ENCODE results near the gene MIER2. TPM values are rescaled to one million over a fixed set of nuclear protein-coding genes. Genes with fewer than 3 reads are reported as not detected.
A peak's percentile ranks its signal among the peaks of the same experiment; 100 is the strongest.

The MIER2 gene
- total RNA-seq, 2 donors from 2014 or later: 17.3 to 19.1 TPM

DNA sequence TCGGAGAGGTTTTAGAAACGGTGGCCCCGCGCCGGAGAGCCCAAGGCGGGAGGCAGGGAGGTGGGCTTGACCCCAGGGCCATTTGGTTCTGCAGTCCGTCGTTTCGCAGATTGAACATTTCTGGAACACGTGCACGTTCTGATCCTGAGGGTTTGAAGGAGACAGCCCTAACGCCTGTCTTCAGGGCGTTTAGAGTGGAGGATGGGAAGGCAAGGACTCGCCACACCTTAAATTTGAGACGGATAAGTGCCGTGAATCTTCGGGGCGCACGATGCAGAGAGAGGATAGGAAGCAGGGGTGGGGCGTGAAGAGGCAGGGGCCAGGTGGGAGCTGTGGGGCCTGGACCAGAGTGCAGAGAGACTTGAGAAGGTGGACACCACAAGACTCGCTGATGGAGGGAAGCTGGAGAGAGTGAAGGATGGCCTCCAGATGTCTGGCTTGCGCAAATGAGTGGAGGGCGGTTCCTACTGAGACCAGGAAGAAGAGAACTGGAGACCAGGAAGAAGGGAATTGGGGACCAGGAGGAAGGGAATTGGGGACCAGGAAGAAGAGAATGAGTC lies 804 bp upstream of the MIER2 start:
- peaks cover 16% of the 10 kb centered on the region for H3K4me1 ChIP-seq
- TF ChIP-seq, protein P1, sequence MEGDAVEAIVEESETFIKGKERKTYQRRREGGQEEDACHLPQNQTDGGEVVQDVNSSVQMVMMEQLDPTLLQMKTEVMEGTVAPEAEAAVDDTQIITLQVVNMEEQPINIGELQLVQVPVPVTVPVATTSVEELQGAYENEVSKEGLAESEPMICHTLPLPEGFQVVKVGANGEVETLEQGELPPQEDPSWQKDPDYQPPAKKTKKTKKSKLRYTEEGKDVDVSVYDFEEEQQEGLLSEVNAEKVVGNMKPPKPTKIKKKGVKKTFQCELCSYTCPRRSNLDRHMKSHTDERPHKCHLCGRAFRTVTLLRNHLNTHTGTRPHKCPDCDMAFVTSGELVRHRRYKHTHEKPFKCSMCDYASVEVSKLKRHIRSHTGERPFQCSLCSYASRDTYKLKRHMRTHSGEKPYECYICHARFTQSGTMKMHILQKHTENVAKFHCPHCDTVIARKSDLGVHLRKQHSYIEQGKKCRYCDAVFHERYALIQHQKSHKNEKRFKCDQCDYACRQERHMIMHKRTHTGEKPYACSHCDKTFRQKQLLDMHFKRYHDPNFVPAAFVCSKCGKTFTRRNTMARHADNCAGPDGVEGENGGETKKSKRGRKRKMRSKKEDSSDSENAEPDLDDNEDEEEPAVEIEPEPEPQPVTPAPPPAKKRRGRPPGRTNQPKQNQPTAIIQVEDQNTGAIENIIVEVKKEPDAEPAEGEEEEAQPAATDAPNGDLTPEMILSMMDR (IDR thresholded peaks at IDR 0.05): no peak
- no peak overlapping the region for H3K27ac ChIP-seq
- no peaks in the 10 kb centered on the region for H3K9me3 ChIP-seq
- intact Hi-C loops (cut with DNase I): no loop called here
- no peak overlapping the region for H3K9ac ChIP-seq (ENCODE audit: low read depth in 2 of 2, low read length in 2 of 2)
- no peaks in the 10 kb centered on the region for H3K27me3 ChIP-seq
- H3K4me3 ChIP-seq: peak overlapping the region; percentile 82
- DNase-seq: no peak
- H3K36me3 ChIP-seq: no peaks in the 10 kb centered on the region

DNA sequence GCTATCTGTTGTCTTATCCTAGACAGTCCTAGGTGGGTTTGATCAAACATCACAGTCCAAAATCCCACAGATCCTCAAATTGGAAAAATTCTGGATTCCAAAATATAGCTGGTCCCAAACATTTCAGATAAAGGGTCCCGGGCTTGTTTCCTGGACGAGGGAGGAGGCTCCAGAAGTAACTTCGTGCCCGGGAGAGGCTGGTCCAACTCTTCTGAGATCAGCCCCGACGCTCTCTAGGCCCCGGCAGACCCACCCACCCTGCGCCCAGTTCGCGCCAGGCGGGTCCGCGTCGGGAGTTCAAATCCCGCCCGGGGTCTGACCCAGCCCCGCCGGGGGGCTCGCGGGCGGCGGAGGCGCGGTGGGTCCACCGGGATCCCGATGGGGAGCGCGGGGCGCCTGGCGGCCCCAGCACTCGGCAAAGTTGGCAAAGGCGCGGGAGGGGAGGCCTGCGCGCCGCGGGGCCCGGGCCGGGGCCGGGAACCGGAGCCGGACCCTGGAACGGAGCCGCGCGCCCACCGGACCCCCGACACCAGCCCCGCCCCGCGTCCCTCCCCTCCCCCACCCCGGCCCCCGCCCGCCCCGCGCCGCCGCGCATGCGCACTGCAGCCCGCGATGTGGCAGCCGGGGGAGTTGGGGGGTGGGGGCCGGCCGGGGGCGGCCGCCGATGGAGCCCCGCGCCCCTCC lies 513 bp downstream of the MIER2 start:
- no peak for DNase-seq
- no peaks in the 10 kb centered on the region for H3K27me3 ChIP-seq
- H3K4me3 ChIP-seq: peak overlapping the region; percentile 82
- intact Hi-C loops (cut with DNase I): no loop called here
- no peaks in the 10 kb centered on the region for H3K36me3 ChIP-seq
- peak overlapping the region; percentile 57 for H3K27ac ChIP-seq
- peak overlapping the region; percentile 66 to 68 for H3K9ac ChIP-seq (ENCODE audit: low read depth in 2 of 2, low read length in 2 of 2)
- H3K9me3 ChIP-seq: no peaks in the 10 kb centered on the region
- TF ChIP-seq, protein P1 (IDR thresholded peaks at IDR 0.05): no peak
- peaks cover 16% of the 10 kb centered on the region for H3K4me1 ChIP-seq

DNA sequence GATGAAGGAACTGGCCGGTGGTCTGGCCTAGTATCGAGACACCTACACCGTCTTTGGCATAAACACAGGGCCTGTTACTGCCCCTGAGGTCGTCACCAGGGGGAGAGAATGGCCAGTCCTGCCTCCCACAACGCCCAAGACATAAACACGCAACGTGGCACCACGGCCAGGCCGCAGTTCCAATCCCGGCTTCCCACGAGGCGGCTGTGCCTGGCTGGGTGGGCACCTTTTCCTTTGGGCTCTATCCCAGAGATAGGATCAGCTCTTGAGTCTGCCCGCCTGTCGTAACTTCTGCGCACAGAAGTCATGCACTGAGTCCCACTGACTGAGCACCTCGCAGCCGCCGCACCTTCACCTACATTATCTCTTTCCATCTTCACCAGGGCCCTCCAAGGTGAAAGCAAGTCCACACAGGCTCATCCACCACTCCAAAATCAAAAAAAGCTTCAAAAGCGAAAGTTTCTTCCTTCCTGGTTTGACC lies 1.1 kb downstream of the MIER2 start:
- H3K9ac ChIP-seq (ENCODE audit: low read depth in 2 of 2, low read length in 2 of 2): peak overlapping the region; percentile 66 to 68
- peak overlapping the region; percentile 82 for H3K4me3 ChIP-seq
- DNase-seq: no peak
- intact Hi-C loops (cut with DNase I): no loop called here
- peaks cover 16% of the 10 kb centered on the region for H3K4me1 ChIP-seq
- no peaks in the 10 kb centered on the region for H3K36me3 ChIP-seq
- TF ChIP-seq, protein P1 (IDR thresholded peaks at IDR 0.05): no peak
- no peaks in the 10 kb centered on the region for H3K9me3 ChIP-seq
- no peaks in the 10 kb centered on the region for H3K27me3 ChIP-seq
- H3K27ac ChIP-seq: peak overlapping the region; percentile 57

DNA sequence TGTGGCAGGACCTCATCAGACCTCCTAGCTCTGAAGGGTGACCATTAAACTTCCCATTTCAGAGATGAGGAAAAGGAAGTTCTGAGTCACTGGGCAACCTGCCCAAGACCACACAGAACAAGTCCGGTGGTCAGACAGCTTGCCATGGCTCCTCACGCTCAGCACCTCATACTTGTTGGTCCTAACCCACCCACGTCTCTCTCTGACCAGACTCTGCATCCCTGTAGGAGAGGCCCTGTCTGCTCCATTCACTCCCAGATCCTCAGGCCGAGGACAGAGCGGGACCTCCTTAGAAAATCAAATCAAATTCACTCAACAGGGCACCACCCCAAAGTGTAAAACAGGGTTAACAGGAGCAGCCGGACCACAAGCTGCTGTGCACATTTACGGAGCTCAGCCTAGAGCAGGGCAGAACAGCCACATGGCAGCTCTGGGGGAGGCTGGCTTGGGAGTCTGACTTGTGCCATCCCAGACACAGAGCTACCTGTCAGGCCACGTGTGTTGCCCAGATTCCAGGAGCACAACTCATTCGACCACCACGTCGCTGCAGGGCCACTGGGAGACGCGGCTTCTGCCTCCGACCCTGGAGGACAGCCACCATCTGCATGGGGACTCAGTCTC lies 1.7 kb downstream of the MIER2 start:
- intact Hi-C loops (cut with DNase I): no loop called here
- H3K27ac ChIP-seq: peak overlapping the region; percentile 57
- no peaks in the 10 kb centered on the region for H3K9me3 ChIP-seq
- peak overlapping the region; percentile 66 to 68 for H3K9ac ChIP-seq (ENCODE audit: low read depth in 2 of 2, low read length in 2 of 2)
- H3K4me1 ChIP-seq: peaks cover 16% of the 10 kb centered on the region
- H3K36me3 ChIP-seq: no peaks in the 10 kb centered on the region
- peak overlapping the region; percentile 82 for H3K4me3 ChIP-seq
- peak; percentile 59 for DNase-seq
- H3K27me3 ChIP-seq: no peaks in the 10 kb centered on the region
- TF ChIP-seq, protein P1 (IDR thresholded peaks at IDR 0.05): no peak

DNA sequence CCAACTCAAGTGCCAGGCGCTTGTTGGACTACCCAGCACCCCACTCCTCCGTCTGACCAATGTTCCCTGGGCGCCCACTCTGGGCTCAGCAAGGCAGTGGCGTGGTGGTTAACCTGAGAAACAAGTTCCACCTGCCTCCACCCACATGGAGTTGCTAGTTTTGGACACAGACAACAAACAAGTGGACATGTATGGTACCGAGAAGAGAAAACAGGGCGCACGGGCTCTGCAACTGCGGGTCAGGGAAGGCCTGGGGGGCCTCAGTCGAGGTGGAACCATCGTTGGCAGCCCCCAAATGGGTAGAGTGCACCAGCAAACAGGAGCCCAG lies 2.5 kb downstream of the MIER2 start:
- peaks cover 16% of the 10 kb centered on the region for H3K4me1 ChIP-seq
- no peak overlapping the region for H3K4me3 ChIP-seq
- H3K27me3 ChIP-seq: no peaks in the 10 kb centered on the region
- no peaks in the 10 kb centered on the region for H3K36me3 ChIP-seq
- H3K27ac ChIP-seq: no peak overlapping the region
- peak overlapping the region; percentile 12 to 56 for H3K9ac ChIP-seq (ENCODE audit: low read depth in 2 of 2, low read length in 2 of 2)
- H3K9me3 ChIP-seq: no peaks in the 10 kb centered on the region
- intact Hi-C loops (cut with DNase I): no loop called here
- TF ChIP-seq, protein P1 (IDR thresholded peaks at IDR 0.05): no peak
- DNase-seq: no peak
